Measurements from ENCODE around the gene ALPL.

Gene ALPL

GRCh38 chr1:21491488-21492355 lies 17.5 kb upstream of the ALPL start (continued):
- TF ChIP-seq, protein P1, sequence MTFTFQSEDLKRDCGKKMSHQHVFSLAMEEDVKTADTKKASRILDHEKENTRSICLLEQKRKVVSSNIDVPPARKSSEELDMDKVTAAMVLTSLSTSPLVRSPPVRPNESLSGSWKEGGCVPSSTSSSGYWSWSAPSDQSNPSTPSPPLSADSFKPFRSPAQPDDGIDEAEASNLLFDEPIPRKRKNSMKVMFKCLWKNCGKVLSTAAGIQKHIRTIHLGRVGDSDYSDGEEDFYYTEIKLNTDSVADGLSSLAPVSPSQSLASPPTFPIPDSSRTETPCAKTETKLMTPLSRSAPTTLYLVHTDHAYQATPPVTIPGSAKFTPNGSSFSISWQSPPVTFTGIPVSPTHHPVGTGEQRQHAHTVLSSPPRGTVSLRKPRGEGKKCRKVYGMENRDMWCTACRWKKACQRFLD (tag by site-specific recombination; IDR thresholded peaks at IDR 0.05), result no peak
- TF ChIP-seq ZNF585B (tag by site-specific recombination; IDR thresholded peaks at IDR 0.05) (no peak), ZBTB17 (tag by site-specific recombination; IDR thresholded peaks at IDR 0.05) (no peak), ZNF2 (tag by site-specific recombination; IDR thresholded peaks at IDR 0.05) (no peak), ZNF423 (tag by site-specific recombination; IDR thresholded peaks at IDR 0.05) (0 out of 2 replicates have a peak, but pooled peaks have one; percentile 20), ZNF610 (tag by site-specific recombination; IDR thresholded peaks at IDR 0.05; ENCODE audit: borderline replicate concordance) (no peak), ZNF488 (tag by site-specific recombination; IDR thresholded peaks at IDR 0.05) (no peak), ZNF701 (tag by site-specific recombination; IDR thresholded peaks at IDR 0.05) (no peak), TCF7L2 (IDR thresholded peaks at IDR 0.05; ENCODE audit: borderline replicate concordance, low read depth, low read length) (no peak), ZNF335 (tag by site-specific recombination; conservative IDR thresholded peaks at IDR 0.05) (peak; percentile 55), ZNF501 (tag by site-specific recombination; IDR thresholded peaks at IDR 0.05) (0 out of 2 replicates have a peak, but pooled peaks have one; percentile 36), ZBTB48 (tag by site-specific recombination; IDR thresholded peaks at IDR 0.05) (peak; percentile 64), ZNF560 (tag by site-specific recombination; IDR thresholded peaks at IDR 0.05; ENCODE audit: borderline replicate concordance) (no peak), ZEB2 (tag by site-specific recombination; IDR thresholded peaks at IDR 0.05) (no peak), ZSCAN23 (tag by site-specific recombination; IDR thresholded peaks at IDR 0.05) (no peak), ZNF266 (tag by site-specific recombination; IDR thresholded peaks at IDR 0.05; ENCODE audit: low read depth) (no peak), ZNF548 (tag by site-specific recombination; IDR thresholded peaks at IDR 0.05) (no peak), OSR2 (tag by site-specific recombination; IDR thresholded peaks at IDR 0.05) (peak; percentile 20; the same call in 1 of the 2 replicates), OVOL3 (tag by site-specific recombination; IDR thresholded peaks at IDR 0.05) (no peak), ZNF513 (tag by site-specific recombination; IDR thresholded peaks at IDR 0.05) (no peak), ZNF843 (tag by site-specific recombination; IDR thresholded peaks at IDR 0.05) (no peak), ZNF174 (tag by site-specific recombination; IDR thresholded peaks at IDR 0.05) (no peak), KLF7 (tag by site-specific recombination; IDR thresholded peaks at IDR 0.05; ENCODE audit: borderline replicate concordance) (no peak), ZSCAN30 (tag by site-specific recombination; IDR thresholded peaks at IDR 0.05) (0 out of 2 replicates have a peak, but pooled peaks have one; percentile 40), ZNF426 (tag by site-specific recombination; IDR thresholded peaks at IDR 0.05) (no peak), ZNF292 (tag by site-specific recombination; IDR thresholded peaks at IDR 0.05; ENCODE audit: borderline replicate concordance, low read depth) (no peak), KLF9 (tag by site-specific recombination; IDR thresholded peaks at IDR 0.05; ENCODE audit: low read depth) (no peak), PRDM4 (tag by site-specific recombination; IDR thresholded peaks at IDR 0.05) (peak; percentile 52; the same call in 1 of the 2 replicates), ZNF600 (tag by site-specific recombination; IDR thresholded peaks at IDR 0.05) (peak; percentile 72), ZNF571 (tag by site-specific recombination; IDR thresholded peaks at IDR 0.05) (no peak), HOXD13 (CRISPR knock-in tag; IDR thresholded peaks at IDR 0.05; ENCODE audit: borderline replicate concordance) (no peak)
- TF ChIP-seq, protein P2, sequence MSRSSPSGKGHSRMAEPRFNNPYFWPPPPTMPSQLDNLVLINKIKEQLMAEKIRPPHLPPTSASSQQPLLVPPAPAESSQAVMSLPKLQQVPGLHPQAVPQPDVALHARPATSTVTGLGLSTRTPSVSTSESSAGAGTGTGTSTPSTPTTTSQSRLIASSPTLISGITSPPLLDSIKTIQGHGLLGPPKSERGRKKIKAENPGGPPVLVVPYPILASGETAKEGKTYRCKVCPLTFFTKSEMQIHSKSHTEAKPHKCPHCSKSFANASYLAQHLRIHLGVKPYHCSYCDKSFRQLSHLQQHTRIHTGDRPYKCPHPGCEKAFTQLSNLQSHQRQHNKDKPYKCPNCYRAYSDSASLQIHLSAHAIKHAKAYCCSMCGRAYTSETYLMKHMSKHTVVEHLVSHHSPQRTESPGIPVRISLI (tag by site-specific recombination; IDR thresholded peaks at IDR 0.05), result no peak
- TF ChIP-seq, protein P3, sequence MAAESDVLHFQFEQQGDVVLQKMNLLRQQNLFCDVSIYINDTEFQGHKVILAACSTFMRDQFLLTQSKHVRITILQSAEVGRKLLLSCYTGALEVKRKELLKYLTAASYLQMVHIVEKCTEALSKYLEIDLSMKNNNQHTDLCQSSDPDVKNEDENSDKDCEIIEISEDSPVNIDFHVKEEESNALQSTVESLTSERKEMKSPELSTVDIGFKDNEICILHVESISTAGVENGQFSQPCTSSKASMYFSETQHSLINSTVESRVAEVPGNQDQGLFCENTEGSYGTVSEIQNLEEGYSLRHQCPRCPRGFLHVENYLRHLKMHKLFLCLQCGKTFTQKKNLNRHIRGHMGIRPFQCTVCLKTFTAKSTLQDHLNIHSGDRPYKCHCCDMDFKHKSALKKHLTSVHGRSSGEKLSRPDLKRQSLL (tag by site-specific recombination; IDR thresholded peaks at IDR 0.05), result no peak
